Measurements from ENCODE around the gene MAEA. TPM values are rescaled to one million over a fixed set of nuclear protein-coding genes. Genes with fewer than 3 reads are reported as not detected.
"Not testable (repeated sequence)": the region's sequence is repeated elsewhere in the genome, so short reads cannot be mapped to it uniquely, and the experiment has no call there.

The MAEA gene
- polyA plus RNA-seq, 10 donors: 27.1 to 44.9 (median 35.5) TPM

DNA sequence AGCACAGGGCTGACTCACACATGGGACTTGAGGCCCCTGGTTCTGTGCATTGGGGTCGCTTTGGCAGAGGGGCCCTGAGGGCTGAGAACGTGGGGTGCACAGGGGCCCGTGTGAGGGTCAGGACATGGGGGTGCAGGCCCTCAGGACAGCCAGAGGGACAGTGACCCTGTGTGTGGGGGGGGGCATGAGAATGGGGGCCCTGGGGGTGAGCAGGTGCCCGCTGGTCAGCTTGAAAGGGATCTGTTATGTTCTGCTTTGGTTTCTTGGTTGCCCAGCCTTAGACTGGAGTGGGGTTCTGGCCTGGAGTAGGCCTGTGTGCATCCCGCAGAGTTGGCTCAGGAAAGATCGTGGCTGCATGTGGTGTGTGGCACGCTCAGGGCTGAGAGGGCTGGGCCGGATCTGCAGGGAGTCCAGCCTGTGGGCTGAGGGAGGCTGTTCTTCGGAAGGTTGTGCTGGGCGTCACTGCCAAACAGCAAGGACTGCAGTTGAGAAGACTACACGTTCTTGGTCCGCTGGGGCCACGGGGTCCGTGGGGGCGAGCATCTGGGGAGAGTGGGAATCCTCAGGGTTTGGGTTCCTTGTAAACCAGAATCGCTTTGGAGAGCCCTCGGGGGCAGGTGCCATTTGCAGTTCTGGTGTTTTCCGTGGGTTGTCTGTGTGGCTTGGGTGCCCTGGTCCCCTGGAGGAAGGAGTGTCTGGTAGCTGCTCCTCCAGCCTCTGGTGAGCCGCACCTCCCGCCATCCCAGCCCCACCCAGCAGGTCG, 42.1 kb downstream of the MAEA start:
- no peak for DNase-seq

DNA sequence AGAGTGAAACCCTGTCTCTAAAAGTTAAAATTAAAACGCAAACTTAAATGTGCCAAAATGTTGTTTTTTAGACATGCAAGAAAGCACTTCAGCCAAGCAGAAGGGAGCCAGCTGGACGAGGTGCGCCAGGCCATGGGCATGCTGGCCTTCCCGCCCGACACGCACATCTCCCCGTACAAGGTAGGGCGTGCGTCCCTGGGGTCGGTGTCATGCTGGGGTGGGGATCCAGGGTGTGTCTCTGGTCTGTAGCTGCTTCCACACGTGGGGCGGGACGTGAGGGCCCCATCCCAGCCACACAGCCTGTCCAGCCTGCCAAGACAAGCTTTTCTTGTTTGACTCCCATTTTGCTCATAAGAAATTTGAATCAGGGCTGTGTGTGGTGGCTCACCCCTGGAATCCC, 43.0 kb downstream of the MAEA start:
- no peak for DNase-seq

DNA sequence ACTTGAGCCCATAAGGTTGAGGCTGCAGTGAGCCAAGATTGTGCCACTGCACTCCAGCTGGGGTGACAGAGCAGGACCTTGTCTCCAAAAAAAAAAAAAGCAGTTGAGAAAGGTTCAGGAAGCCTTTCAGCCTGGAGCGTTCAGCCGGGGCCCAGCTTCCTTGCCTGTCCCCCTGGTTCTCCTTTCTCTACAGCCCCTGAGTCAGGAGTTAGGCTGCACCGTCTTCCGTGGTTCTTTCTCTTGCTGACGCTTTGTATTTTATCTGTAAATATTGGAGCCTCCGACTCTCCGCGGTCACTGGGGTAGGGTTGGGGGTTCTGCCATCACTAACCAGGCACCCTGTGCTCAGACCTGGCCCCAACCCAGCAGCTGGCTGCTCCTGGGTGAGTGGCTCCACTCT, 43.6 kb downstream of the MAEA start:
- no peak for DNase-seq

DNA sequence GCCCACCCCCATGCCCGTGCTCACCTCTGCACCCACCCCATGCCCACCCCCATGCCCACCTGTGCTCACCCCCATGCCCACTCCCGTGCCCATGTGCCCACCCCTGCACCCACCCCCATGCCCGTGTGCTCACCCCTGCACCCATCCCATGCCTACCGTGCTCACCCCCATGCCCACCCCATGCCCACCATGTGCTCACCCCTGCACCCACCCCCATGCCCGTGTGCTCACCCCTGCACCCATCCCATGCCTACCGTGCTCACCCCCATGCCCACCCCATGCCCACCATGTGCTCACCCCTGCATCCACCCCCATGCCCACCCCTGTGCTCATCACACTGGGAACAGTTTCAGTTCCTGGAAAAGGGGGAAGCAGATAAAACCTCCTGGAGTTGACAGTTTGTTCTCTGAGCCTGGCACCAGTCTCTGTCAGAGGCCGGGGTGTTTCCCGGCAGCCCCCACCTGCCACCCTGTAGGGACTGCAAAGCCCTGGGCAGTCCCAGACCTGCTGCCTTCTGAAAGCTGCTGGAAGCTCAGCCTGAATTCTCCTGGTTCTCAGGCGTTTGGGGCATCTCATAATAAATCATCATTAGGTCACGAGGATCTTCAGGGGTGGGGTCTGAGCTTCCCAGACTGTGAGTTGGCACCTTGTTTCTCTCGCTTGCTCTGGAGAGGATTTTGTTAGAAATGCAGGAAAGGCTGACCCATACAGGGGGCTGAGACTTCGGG, 44.3 kb downstream of the MAEA start:
- not testable (repeated sequence) for DNase-seq

DNA sequence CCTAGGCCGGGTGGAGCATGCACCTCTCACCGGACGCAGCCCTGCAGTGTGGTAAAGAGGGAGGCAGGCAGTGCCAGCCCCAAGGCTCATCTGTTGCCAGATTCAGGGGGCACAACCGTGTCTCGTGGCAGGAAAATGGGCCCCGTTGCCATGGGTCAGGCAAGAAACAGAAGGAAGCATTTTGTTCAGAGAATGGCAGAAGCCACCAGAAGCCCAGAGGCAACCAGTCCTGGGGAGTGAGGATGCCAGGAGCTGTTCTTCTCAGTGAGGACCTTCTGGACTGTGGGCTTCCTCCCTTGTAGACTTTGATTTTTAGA, 44.8 kb downstream of the MAEA start:
- DNase-seq: no peak

DNA sequence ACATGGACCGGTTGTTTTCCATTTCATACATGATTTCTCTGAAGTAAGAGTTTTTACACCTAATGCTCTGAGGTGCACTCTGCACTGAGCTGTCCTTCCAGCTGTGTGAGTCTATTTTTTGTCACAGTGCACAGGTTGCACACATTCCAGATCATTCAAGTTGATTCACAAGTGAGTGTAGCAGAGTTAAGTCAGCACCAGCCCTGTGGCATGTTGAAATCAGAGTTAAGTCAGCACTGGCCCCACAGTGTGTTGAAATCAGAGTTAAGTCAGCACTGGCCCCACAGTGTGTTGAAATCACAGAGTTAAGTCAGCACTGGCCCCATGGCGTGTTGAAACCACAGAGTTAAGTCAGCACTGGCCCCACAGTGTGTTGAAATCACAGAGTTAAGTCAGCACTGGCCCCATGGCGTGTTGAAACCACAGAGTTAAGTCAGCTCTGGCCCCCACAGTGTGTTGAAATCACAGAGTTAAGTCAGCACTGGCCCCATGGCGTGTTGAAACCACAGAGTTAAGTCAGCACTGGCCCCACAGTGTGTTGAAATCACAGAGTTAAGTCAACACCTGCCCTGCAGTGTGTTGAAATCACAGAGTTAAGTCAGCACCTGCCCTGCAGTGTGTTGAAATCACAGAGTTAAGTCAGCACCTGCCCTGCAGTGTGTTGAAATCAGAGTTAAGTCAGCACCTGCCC, 45.6 kb downstream of the MAEA start:
- DNase-seq: not testable (repeated sequence)

DNA sequence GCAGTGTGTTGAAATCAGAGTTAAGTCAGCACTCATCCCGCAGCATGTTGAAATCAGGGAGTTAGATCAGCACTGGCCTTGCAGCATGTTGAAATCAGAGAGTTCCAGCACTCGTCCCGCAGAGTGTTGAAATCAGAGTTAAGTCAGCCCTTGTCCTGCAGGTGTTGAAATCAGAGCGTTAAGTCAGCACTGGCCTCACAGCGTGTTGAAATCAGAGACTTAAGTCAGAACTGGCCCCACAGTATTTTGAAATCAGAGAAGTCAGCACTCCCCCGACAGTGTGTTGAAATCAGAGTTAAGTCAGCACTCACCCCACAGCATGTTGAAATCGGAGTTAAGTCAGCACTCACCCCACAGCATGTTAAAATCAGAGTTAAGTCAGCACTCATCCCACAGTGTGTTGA, 46.4 kb downstream of the MAEA start:
- DNase-seq: no peak

DNA sequence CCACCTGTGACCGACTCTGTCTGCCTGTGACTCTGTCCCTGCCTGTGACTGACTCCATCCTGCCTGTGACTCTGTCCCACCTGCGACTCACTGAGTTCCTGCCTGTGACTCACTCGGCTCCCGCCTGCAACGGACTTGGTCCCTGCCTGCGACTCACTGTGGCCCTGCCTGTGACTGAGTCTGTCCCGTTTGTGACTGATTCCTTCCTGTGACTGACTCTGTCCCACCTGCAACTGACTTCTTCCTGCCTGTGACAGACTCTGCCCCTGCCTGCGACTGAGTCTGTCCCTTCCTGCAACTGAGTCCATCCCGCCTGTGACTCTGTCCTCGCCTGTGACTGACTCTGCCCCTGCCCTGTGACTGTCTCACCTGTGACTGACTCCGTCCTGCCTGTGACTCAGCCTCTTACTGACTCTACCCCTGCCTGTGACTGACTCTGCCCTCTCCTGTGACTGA, 47.7 kb downstream of the MAEA start:
- no peak for DNase-seq

DNA sequence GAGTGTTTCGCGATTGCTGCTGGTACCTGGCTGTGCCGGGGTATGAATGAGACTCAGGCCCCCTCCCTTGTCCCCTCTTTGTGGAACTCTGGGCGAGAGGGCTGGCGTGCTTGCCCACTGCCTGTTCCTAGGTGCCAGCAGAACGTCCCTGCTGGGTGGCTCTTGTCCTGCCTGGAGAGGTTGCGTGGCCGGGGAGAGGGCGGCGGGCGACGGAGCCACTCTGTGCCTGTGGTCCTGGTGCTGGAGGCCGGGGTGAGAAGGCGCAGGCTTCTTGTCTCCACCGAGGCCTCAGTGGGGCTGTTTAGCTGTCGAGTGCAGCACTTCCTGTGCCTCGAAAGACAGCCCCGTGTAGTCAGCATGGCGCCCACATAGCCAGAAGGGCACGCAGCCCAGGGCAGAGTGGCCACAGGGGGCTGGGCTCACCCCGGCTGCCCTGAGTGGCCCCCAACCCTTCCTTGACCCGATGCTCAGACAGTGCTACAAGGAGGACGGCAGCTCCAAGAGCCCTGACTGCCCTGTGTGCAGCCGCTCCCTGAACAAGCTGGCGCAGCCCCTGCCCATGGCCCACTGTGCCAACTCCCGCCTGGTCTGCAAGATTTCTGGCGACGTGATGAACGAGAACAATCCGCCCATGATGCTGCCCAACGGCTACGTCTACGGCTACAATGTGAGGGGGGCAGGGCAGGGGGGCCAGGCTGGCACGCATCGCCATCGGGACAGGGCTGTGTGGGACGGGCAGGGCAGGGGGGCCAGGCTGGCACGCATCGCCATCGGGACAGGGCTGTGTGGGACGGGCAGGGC, 48.5 kb downstream of the MAEA start:
- DNase-seq: no peak

DNA sequence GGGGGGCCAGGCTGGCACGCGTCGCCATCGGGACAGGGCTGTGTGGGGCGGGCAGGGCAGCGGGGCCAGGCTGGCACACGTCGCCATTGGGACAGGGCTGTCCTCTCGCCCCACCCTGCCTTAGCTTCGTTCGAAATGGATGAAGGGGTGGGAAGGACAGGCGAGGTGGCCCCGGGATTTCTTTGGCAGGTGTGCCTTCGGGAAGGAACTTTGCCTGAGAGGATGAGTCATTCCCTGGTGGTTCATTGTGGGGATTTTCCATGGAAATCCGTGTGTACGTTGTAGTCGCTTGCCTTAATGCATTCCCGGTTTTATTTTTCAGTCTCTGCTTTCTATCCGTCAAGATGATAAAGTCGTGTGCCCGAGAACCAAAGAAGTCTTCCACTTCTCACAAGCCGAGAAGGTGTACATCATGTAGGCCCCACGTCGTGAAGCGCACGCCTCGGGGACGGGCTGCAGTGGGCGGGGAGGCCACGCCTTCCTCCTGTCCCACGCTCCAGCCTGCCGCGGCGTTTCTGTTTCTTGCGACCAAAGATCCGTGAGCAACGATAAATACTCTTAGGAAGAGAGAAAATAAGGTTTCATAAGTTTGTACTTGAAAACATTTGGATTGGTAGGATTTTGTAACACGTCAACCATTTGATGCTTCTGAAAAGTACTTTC, 49.2 kb downstream of the MAEA start:
- DNase-seq: no peak

DNA sequence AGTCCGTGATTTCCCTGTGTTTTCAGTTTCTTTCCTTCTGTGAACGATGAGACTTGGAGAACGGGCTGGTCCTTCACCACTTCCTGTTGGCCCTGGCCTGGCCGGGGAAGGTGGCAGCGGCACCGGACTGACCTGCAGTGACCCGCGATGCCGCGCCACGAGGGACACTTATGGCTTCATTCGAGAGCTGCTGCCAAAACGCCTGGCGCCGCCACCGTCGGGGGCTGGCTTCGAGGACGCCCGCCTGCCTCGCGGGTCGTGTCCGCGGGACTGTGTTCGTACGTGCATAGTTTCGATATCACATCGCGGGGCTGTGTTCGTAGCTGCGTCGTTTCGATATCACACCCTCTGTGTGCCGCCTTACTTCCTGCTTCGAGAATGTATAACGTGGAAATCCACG, 49.8 kb downstream of the MAEA start:
- no peak for DNase-seq

DNA sequence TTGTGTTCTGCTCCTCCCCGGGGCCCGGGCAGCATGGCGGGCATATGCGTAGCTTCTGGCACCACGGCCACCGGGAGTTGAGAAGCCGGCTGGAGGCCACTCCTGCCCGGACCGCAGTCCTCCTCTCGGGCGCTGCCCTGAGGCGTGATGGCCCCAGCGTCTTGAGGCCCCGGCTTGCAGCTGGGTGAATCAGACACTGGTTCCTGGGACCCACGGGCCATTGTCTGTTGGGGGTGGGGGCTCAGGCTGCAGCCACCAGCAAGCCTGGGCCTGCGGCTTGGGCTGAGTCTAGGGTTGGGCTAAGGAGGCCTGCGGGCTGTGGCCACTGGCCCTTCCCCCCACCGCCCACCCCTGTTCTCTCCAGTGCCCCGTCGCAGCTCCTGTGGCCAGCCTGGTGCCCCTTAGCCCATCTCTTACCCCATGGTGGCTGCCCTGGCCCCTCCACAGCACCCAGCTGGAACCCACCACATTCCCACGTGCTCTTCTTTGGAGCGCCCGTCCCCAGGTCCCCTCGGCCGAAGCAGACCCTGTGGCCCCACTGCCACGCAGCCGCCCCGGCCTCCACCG, 50.6 kb downstream of the MAEA start:
- no peak for DNase-seq

DNA sequence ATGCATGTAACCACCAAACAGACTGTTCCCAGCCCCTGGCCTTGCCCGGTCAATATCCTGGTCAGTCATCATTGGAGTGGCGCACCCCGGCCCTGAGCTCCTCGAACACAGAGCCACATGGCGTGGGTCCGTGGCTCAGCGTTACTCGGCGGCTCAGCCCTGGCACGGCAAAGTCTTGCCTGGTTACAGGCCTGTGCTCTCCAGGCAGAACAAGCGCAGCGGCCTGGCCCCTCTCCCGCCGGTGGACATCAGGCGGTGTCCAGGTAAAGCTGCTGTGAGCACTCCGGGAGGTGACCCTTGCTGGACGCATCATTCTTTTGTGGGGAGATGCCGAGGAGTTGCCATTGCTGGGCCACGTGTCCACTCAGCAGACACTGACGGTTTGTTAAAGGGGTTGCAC, 51.2 kb downstream of the MAEA start:
- DNase-seq: no peak

DNA sequence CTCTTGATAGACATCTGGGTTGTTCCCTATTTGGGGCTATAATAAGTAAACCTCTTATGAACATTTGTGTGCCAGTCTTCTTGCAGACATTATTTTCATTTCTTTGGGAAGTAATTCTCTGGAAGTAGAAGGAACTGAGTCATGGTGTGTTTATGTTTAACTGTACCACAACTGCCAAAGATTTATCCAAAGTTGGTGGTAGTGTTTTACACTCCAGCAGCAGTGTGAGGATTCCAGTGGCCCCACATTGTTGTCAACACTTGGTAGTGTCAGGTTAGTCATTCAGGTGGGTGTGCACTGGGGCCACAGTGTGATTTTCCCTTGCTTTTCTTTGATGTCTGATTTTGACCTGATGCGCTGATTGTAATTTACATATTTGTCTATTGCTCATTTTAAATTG, 52.3 kb downstream of the MAEA start:
- no peak for DNase-seq

DNA sequence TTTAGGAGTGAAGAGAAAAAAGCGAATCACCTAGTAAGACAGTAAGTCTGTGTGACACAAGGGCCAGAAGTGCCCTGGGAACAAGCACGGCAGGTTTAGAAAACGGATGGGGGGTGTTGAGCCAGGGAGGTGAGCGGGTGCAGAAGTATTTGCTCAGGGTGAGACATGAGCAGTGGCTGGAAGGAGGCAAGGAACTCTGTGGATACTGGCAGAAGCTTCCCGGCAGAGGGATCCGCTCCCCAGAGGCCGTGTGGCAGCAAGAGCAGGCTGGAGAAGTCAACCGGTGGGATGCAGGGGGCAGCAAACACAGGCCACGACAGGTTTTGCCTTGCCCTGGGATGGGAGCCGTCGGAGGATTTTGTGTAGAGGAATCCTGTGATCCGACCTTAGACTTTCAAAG, 55.0 kb downstream of the MAEA start:
- no peak for DNase-seq

DNA sequence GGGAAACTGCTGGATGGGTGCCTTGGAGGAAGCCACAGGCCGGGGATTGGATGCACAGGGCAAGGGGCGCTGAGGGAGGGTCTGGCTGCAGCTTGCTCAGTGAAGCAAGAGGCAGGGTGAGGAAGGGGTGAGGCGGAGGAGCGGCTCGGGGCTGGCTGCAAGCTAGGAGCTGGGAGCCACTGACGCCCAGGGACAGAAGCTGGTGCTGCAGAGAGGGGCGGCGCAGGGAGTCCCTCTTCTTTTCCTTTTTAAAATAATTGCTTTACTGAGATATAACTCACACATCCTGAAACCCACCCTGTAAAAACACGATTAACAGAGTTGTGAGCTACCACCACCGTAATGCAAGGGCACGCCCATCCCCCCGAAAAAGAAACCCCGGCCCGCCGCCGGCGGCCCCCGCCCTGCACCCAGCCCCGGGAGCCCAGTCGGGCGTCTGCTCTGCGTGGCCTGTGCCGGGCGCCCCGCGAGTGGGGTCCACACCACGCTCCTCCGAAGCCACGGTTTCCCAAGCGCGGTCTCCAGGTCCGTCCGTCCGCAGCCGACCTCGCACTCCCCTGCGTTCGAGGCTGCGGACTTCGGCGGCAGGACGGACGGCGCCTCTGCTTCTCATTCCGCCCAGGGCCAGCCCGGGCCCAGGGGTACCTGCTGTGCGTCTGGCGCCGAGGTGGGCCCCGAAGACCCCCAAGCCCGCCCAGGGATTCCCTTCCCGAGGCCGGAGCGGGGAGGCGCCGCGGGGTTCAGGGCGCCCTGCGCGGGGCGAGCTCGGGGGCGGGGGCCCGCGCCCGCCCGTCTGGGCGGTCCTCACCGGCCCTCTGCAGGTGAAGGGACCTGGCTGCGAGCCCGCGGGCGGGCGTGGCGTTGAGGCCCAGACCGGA, 56.5 kb downstream of the MAEA start:
- peak in 2 of 3 donors; percentile 73 to 83 for DNase-seq

DNA sequence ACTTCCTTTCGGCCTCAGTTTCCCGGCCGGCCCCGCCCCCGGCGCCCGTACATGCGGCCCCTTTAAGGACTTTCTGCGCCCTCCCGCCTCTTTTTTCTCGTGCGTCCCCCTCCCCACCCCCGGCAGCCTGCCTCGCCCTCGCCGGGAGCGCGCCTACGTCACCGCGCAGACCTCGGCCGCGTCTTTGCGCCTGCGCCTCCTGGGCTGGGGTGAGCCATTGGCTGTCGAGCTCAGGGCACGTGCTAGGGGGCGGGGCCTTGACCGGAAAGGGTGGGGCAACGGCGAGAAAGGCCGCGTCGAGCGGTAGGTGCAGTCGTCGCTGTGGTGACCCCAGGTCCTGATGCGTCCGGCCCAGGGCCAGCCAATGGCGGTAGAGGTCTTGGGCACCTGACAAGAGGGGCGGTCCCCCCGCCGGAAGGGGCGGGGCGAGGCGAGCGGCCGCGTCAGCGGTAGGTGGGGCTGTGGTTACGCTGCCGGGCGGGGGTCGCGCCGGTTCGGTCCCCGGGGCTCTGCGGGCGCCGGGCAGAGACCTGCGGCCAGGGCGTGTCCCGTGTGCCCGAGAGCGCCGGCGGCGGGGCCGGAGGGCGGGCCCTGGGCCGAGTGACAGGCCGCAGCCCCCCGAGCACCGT, 57.2 kb downstream of the MAEA start, which contains the start of gene UVSSA:
UVSSA (plus strand) TSS at position 428 of the 629 bp plus-strand sequence. CDS start 884 bp downstream, outside the sequence.
- DNase-seq: peak; percentile 99 to 100 (median 100)

DNA sequence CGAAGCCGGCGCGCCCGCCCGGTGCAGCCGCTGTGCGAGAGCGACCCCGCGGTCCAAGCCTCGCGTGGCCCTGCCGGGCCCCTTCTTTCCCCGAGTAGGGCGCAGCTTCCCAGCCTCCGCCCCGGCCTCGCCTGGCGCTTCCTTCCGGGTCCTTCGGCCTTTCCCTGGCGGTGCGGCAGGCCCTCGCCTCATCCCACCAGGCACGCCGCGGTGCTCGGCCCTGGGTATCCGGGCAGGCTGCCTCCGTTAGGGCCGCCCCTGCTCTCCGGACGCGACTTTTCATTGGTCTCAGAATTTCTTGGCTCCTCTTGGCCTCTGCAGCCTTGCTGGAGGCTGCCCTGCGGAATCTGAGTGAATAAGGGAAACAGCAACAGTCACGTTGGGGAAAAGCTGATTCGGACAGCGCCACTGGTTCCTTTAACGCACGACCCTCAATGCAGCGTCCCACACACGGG, 57.7 kb downstream of the MAEA start:
- DNase-seq: peak; percentile 71 to 96 (median 88)

DNA sequence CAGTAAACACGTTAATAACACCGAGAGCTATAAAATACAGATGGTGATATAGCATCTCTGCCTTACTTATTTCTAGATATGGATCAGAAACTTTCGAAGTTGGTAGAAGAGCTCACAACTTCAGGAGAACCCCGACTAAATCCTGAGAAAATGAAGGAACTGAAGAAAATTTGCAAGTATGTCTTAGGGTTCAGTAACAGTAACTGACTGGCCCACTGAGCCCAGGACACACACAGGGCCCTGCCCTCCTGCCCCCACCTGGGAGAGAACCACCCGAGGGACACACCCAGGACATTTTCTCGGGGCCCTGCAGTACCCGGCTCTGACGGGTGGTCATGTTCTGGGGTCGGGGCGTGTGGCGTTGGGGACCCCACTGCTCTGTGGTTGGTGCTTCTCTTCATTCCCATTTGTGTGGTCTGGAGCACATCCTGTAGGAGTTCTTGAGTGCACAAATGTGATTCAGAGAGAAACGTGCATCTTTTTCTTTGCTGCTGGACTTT, 58.4 kb downstream of the MAEA start:
- no peak for DNase-seq

All from muscle of back (tissue), 11 donors.